ENCODE data around the gene GAS2.

GAS2 gene

DNA sequence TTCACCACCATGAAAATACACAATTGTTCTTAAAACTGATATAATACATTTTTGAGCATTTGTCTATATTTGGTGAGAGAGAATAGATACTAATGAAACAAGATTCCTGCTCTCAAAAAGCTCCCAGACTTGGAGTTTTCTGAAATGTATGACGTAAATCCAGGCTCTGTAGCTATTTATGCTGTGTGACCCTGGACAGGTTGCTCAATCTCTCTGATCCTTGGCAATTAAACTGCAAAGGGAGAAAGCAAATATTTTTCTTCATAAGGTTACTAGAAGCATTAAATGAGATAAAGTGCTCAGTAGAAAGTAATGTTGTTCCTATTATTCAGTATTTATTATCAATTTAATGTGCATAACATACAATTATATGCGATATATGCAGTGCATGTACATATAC, 120.6 kb downstream of the GAS2 start:
- DNase-seq (ENCODE audit: low read depth, low spot score) = no peak

DNA sequence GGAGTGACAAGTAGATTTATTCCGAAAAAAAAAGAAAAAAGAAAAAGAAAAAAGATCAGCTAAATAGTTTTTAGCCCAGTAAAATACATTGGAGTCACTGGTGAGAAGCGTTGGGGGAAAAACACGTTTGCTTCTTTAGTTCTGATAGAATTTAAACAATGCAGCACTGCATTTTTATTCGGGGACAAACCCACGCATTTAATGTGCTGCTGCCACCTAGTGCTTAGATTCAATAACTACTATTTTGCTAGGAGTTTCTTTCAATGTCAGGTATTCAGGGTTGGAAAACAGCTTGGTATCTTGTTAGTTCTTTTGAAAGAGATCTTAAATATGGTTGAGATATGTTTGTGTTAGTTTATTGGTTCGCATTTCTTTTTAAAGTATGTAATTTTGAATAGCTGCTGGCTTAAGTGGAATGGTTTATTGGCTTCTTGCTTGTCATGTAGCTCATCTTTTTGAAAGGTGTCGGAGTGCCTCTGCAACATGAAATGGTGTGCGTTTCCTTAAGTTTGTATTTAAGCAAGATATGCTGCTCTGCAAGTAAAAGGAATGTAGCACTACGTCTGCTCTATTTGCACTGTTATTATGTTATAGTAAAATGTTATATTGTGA, 121.2 kb downstream of the GAS2 start:
- DNase-seq (ENCODE audit: low read depth, low spot score) = no peak

DNA sequence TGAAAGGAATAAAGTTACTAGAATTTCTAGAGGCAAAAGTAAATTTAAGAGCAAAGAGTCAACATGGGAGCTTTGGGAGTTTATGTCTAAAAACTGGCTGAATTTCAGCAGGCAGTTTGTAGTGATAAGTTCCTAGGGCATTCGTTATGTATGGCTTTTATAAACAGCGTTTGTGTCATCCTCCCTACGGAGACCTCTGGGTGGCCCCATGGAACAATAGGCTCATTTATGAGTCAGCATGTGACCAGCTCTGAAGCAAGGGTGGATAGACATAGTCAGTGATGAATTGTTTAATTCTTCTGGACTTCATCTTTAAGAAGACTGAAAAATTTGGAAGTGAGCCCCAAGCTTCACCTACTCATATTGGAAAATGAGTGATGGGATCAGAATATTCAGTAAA, 126.1 kb downstream of the GAS2 start:
- no peak for DNase-seq (ENCODE audit: low read depth, low spot score)

DNA sequence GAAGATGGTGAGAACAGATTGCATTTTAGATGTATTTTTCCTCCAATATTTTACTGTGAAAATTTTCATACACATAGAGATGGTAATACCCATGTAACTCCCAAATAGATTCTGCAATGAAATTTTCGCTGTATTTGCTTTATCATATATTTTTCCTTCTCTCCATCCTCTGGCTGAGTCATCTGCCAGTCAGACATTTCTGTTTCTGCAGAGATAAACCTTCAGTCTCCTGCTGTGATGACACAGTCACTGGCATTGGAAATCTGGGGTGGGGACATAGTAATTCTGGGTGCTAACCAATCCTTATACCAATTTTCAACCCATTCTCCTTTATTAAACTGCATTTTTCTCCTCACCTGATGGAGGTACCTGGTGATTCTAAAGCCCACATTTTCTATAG, 129.5 kb downstream of the GAS2 start:
- DNase-seq (ENCODE audit: low read depth, low spot score) = no peak

DNA sequence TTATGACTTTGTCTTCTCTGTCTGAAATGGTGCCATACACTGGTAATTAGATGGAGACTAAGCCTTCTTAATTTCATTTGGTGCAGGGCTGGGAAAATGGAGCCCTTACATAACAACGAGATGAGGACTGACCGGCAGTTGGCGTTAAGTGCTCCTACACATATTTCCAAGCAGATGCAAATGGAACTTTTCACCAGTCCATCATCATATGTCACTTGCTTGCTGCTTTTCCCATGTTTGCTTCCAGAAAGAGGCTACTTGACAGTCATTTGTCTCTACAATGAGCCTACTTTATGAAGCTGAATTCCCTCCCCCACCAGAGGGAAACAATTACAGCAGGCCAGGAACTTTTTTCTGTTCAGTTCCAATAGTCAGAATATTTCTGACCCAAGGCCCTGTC, 130.6 kb downstream of the GAS2 start:
- DNase-seq (ENCODE audit: low read depth, low spot score) = no peak

DNA sequence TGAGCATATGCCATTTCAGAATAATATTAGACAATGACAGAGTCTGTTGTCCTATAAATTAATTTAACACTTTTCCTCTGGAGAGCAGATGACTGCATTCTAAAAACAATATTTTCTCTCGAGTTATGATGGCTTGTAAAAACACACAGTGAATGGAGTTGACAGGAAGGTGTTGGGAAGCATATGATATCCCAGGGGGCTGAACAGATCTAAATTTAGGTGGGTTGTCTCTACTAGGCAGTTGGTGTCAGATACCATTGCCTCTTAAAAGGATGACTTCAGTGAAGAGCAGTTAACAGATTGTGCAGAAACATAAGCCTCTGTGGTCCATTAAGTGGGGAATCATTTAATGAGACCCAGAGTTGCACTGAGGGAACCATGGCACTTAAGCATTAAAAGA, 132.5 kb downstream of the GAS2 start:
- no peak for DNase-seq (ENCODE audit: low read depth, low spot score)

DNA sequence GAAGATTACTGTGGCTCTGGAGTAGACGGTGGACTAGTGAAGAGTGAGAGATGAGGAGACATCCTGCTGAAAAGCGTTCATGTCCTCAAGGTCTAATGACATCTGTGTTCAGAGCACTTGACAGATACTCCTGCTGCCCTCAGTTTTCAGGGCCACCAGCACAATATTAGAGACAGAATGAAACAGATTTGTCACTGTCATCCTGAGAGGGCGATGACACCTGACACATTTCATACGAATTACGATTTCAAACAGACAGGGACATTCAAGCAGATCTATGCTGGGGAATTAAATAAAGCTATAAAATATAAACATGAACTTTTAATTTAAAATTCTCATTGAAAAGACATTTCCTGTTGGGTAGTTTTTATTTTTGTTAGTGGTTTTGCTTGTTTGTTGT, 134.1 kb downstream of the GAS2 start:
- no peak for DNase-seq (ENCODE audit: low read depth, low spot score)

DNA sequence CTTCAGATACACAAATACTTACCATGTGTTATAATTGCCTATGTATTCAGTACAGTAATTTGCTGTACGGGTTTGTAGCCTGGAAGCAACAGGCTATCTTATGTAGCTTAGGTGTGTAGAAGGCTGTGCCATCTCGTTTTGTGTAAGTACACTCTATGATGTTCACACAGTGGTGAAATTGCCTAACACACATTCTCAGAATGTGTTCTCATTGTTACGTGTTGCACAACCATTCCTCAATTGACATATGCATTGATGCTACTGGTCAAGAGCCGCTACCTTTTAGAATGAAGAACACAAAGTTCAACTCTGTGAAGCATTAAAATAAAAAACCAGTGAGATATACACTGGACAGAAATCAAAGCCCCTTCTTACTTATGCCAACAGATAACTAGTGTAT, 136.4 kb downstream of the GAS2 start:
- no peak for DNase-seq (ENCODE audit: low read depth, low spot score)

DNA sequence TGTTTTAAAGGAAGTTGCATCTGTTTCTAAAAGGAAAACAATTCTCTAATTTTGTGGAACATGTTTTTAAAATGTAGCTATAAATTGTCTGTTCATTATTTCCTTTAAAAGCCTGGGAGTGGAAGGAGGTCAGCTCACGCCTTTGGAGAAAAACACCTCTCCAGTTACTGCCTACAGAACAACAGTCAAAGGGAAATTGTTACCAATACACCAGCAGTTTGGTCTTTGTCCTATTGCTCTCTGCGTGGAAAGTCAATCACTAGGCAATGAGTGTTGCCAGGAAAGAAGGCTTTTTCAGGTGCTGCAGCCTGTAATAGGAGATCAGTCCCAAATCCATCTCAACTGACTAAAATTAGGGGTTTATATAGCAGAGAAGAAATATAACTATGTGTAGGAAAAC, 141.0 kb downstream of the GAS2 start:
- no peak for DNase-seq (ENCODE audit: low read depth, low spot score)

DNA sequence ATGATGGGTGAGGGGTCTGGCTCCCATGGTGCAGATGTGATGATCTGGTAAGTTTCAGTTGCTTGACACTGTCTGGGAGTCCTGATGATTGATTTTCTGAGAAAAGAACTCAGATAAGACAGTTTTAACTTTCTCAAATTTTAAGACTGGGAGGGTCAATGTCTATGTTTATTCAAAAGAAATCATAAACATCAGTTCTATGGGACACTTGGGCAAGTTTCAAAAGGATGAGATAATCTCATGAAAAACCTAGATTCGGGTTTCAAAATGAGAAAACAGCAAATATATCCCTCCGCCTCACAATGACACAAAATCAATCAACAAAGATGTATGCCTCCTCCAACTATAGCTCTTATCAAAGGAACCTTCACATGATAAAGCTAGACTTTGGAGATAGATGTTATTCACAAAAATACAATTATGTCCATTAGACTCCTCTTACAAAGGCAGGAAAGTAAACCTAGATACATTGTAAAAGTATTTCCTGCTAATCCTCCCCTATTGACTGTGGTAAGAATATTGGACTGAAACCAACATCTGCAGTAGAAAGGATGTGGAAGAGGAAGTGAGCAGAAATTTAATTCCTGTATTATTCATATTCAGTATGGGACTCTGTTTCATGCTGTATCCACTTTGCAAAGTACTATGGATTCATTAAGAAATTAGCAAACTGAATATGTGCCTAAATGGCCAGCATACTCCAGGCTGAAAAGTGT, 141.6 kb downstream of the GAS2 start:
- no peak for DNase-seq (ENCODE audit: low read depth, low spot score)

DNA sequence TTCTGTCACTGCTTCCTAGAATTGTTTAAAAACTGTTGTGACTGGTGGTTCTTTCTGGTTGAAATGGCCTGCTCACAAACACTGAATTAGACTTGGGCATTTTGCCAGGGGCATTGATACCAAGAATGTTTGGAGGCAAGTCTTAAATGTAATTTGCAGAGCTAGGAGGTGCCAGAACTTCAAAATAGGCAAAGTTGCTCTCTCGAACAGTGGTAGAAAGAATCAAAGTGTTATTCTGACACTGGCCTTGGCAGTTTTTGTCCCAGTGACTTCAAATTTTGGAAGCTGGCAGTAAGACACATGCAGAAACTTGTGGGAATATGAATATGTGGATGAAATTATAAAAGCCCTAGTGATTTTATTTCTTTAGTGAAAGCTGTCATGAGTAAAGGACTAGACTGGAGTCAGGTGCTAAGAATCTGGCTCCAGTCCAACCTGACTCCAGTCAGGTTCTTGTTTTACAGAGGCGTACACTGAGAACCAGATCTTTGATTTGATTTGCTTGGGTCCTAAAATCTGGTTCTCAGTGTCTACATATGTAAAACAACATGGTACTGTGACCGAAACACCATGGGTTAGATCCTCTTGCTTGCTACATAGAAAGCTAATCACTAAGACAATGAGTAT, 142.3 kb downstream of the GAS2 start:
- DNase-seq (ENCODE audit: low read depth, low spot score) = no peak

DNA sequence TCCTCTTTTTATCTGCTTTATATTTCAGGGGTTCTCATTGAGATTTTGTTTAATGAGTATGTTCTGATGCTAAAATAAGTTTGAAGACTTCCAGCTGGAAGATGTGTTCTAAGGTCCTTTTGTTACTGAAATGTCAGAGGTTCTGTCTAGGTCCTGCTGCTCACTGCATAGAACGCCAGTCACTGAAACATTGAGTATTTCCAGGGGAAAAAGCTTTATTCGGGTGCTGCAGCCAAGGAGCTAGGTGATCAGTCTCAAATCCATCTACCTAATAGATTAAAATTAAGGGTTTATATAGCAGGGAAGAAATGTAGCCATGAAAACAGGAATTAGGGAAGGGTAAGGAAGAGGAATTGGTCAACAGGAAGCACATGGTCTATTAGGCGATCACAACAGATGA, 143.5 kb downstream of the GAS2 start:
- DNase-seq (ENCODE audit: low read depth, low spot score) = no peak

DNA sequence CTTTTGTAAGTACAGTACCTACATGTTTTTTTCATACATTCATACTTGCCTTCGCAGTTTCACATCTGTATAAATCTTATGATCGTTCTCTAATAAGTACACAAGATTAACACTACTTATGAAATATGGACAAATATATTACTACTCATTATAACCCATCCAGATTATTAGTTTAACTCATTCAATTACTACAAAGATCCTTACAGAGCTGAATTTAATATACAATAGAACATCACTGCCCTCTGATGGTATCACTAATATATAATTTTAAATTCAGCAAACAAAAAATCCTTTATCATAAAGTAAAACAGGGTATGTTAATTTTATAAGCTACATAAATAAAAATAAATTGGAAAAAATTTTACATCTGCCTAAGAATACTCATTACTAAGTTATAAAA, 155.8 kb downstream of the GAS2 start:
- no peak for DNase-seq (ENCODE audit: low read depth, low spot score)

DNA sequence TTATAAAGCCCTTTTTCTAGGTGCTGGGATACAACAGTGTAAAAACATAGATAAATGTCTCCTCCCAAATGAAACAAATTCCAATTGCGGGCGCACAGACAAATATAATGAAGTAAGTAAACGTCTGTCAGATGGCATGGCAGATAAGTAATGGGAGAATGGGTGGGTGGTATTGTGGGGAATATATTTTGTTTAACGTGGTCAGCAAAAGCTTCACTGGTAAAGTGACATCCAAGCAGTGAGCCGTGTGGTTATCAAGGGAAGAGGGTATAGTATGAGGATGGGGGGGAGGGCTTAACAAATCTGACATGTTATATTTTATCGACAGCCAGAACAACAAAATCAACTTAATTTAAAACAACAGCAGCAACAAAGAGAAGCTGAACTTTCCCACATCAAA, 162.0 kb downstream of the GAS2 start:
- DNase-seq (ENCODE audit: low read depth, low spot score) = no peak

DNA sequence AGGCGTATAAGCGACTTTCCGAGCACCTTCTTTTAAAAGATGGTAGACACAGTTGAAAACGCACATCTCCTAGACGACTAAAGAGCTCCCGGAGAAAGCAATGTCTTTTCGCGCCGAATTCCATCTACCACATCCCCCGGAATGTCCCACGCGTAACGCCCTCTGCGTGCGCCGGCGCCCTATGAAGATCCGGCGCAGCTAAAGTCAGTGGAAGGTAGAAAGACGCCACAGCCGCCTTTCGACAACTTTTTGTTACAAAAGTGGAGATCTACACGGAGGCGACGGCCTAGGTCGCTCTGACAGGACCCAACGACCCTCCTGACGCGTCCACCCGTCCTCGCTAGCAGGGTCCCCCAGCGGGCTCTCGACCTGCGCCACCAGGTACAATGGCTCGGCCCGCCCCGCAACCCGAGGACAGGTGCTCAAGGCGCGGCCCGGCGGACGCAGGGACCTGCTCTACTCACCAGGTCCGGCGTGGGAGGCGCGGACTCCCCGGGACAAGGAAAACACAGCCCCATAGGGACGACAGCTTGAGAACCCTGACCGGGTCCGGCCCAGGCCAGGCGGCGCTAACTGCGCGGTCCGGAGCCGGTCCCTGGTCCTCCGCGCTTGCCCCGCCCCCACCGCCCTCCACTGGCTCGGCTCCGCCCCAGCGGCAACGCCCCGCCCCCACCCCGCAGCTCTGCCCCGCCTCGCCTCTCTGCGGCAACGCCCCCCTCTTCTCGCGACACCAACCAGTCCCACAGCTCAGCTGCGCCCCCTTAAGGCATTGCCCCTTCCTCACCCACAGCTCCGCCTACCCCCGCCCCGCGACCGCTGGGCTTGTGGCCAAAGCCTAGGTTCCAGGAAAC, 163.0 kb downstream of the GAS2 start, which contains the start of gene SVIP:
Gene SVIP, minus strand, starts transcription at position 571 of the 851 bp plus-strand sequence. Its CDS starts 53 bp downstream, at position 518.
- peak; percentile 85 for DNase-seq (ENCODE audit: low read depth, low spot score)

DNA sequence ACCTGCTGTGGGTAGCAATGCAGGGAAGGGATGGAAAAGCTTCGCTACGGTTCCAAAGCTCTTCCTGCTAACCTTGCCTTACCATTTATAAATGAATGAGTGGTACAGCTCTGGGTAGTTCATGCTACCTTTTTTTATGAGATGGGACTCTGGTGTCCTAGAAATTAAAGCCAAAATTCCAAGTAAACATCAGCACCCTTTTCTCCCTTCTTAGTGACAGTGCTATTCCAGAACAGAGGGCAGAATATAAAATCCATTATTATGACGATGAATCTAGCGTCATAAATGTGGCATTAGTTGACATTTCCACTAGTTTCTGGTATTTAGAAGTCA, 163.6 kb downstream of the GAS2 start:
- no peak for DNase-seq (ENCODE audit: low read depth, low spot score)

DNA sequence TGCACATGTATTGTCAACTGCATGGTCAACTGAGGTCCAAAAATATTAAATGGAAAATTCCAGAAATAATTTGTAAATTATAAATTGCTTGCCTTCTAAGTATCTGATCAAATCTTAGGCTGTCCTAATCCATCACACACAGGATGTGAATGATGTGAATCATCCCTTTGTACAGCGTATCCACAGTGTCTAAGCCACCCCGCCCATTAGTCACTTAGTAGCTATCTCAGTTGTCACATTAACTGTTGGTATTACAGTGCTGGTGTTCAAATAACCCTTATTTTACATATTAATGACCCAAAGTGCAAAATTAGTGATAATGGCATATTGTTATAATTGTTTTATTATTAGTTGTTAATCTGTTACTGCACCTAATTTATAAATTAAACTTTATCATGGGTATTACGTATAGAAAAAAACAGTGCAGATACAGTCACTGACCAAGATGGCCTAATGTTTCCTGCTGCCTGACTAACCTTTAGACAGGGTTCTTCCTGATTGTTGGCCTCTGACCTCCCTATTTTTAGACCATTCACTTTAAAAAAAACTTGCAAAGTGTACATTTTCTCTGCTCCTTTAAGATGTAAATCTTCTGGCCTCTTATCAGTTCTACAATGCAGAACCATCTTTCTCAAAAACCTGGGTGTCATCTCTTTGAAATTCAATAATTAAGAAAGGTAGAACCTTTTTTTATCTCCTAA, 166.1 kb downstream of the GAS2 start:
- DNase-seq (ENCODE audit: low read depth, low spot score) = no peak

DNA sequence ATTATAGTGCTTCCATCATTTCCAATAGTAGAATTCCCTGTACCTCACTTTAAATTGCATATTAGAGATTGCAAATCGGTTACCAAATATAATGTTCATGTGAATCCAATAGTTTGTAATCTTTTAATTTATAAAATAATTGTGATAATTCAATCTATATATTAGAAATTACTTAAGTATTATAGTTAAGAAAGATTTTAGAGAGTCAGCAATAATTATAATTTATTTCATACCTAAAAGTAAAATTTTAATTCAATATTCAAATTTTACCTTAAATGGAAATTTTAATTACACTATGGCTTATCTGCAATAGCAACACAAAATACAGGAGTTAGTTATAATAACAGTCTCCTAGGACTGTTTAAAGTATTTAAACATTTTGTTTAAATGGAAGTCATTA, 180.3 kb downstream of the GAS2 start:
- DNase-seq (ENCODE audit: low read depth, low spot score) = no peak

DNA sequence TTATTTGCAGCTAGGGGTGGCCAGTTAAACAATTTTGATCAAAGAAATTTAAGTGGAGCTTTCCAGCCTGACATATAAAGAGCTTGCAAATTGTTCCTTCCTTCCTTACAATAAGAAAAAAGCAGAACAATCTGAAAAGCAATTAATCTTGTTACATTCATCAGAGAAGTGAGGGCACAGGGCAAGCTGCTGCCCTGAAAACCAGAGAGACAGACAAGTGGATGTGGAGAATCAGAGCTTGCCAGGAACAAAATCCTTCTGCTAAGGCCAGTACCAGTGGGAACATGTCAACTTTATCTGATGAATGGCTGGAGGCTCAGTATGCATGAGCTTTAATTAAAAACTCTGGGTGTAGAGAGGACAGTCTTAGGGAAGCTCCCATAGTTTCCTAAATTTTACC, 185.1 kb downstream of the GAS2 start:
- no peak for DNase-seq (ENCODE audit: low read depth, low spot score)

DNA sequence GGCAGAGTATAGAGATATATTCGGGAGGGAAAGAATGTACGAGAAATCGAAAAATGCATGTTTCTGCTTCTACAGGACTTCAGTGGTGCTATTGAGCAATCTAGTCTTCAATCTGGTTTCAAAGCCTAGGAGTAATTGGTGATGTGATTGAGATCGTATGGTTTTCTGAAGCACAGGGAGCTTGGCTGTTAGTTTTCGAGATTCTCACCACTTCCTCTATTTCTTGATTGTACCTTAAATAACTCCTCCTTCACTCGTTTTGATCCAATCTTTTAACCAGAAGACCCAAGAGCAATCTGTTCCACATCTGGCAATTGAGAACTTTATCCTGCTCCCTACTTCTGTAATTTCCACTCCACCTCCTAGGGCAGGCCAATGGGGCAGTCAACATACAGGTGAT, 193.3 kb downstream of the GAS2 start:
- DNase-seq (ENCODE audit: low read depth, low spot score) = no peak

DNA sequence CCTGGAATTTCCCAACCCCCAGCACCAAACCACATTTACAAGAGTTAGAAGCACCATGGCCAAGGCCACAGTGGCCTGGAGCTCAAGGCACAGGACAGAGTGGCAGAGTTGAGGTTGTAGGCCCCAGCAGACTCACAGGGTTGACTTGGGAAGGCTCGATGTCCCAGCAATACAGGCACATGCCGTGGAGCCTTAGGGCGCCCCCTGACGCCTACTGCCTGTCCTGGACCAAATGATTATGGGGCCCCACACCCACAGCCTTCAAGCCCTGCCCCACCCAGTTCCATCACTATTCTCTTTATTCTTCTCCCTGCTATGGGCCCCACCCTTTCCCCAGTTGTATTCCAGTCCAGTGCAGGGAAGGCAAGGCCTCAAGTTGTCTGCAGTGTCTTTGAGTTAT, 193.8 kb downstream of the GAS2 start, which contains the start of gene CCDC179:
Gene CCDC179, minus strand, starts transcription at position 234 of the 400 bp plus-strand sequence. Its CDS starts 53 bp downstream, at position 181.
- DNase-seq (ENCODE audit: low read depth, low spot score) = no peak

All from activated naive CD8-positive, alpha-beta T cell treated with anti-CD3 and anti-CD28 coated beads, Interleukin-2, amount 50 U/mL, for 16 hours (primary cell).